Activated CD8-positive, alpha-beta memory T cell treated with anti-CD3 and anti-CD28 coated beads, Interleukin-2, amount 50 U/mL, for 1 hour (primary cell): ENCODE data around the gene CELSR2.

Experiments used
- DNase-seq: peaks from one replicate; pipeline ENCODE4 v3.0.0-alpha.2; 2020; ENCODE audit errors: extremely low read depth

Gene CELSR2

GRCh38 chr1:109231066-109231465 is 18.3 kb upstream of the CELSR2 start:
- no peak for DNase-seq

- DNase-seq = no peak
Observed at GRCh38 chr1:109235137-109235536, 14.2 kb upstream of the CELSR2 start.

GRCh38 chr1:109237512-109237911 is 11.8 kb upstream of the CELSR2 start:
- no peak for DNase-seq

GRCh38 chr1:109238382-109238781 is 11.0 kb upstream of the CELSR2 start:
- no peak for DNase-seq

- no peak for DNase-seq
Observed at GRCh38 chr1:109239047-109239408, 10.3 kb upstream of the CELSR2 start.

- no peak for DNase-seq
Observed at GRCh38 chr1:109239409-109240068, 9.8 kb upstream of the CELSR2 start.

- no peak for DNase-seq
Observed at GRCh38 chr1:109240158-109241152, 8.9 kb upstream of the CELSR2 start.

- no peak for DNase-seq
Observed at GRCh38 chr1:109241344-109241743, 8.0 kb upstream of the CELSR2 start.

GRCh38 chr1:109241841-109242345 is 7.4 kb upstream of the CELSR2 start:
- DNase-seq = no peak

GRCh38 chr1:109242387-109242786 is 7.0 kb upstream of the CELSR2 start:
- DNase-seq = no peak

- DNase-seq = no peak
Observed at GRCh38 chr1:109243221-109243620, 6.1 kb upstream of the CELSR2 start.

- DNase-seq = no peak
Observed at GRCh38 chr1:109243860-109244552, 5.3 kb upstream of the CELSR2 start.

- no peak for DNase-seq
Observed at GRCh38 chr1:109246141-109246551, 3.2 kb upstream of the CELSR2 start.

- no peak for DNase-seq
Observed at GRCh38 chr1:109247401-109248365, 1.7 kb upstream of the CELSR2 start.

GRCh38 chr1:109248444-109248796 is 919 bp upstream of the CELSR2 start:
- DNase-seq = no peak

GRCh38 chr1:109249654-109250401 is 489 bp downstream of the CELSR2 start:
- no peak for DNase-seq

GRCh38 chr1:109250454-109251276 is 1.3 kb downstream of the CELSR2 start:
- no peak for DNase-seq

- DNase-seq = no peak
Observed at GRCh38 chr1:109251277-109252166, 2.2 kb downstream of the CELSR2 start.
